HepG2 (cell line): ENCODE results near the gene AKAIN1. TPM values are rescaled to one million over a fixed set of nuclear protein-coding genes. Genes with fewer than 3 reads are reported as not detected.
A peak's percentile ranks its signal among the peaks of the same experiment; 100 is the strongest.

Source experiments
- DNMT3B ChIP-seq: conservative IDR thresholded peaks from 2 replicates; pipeline ENCODE4 v1.6.1; 2016; ENCODE audit warnings: missing biosample characterization, control low read depth
- HIVEP1 ChIP-seq: sonication (generic); formaldehyde crosslinking; IDR thresholded peaks from 2 replicates; pipeline ENCODE4 v1.4.0; 2020; ENCODE audit warnings: mild to moderate bottlenecking, missing genetic modification reagents
- KDM2A ChIP-seq: sonication (generic); formaldehyde crosslinking; IDR thresholded peaks from 2 replicates; pipeline ENCODE4 v1.4.0; 2020; ENCODE audit warnings: low read depth, missing genetic modification reagents, borderline replicate concordance
- NR2F6 ChIP-seq, 2 experiments: IDR thresholded peaks; 2 replicates each; pipeline ENCODE4 v1.6.1; 2016; ENCODE audit warnings: antibody characterized with exemption in 1 of 2, mild to moderate bottlenecking in 1 of 2
- SNAPC2 ChIP-seq: sonication (generic); formaldehyde crosslinking; IDR thresholded peaks from 2 replicates; pipeline ENCODE4 v1.8.1; 2022; ENCODE audit warnings: mild to moderate bottlenecking, missing genetic modification reagents
- SOX5 ChIP-seq: IDR thresholded peaks from 2 replicates; pipeline ENCODE4 v1.6.1; 2016; ENCODE audit warnings: borderline replicate concordance
- TMF1 ChIP-seq: sonication (generic); formaldehyde crosslinking; IDR thresholded peaks from 2 replicates; pipeline ENCODE4 v1.8.1; 2022; ENCODE audit warnings: low read depth, missing genetic modification reagents
- U2AF1 ChIP-seq: fragments of 200-400 bp; formaldehyde crosslinking; optimal IDR thresholded peaks from 2 replicates; pipeline ENCODE3; 2017; ENCODE audit warnings: mild to moderate bottlenecking, low read depth, low read length
- ZBTB7B ChIP-seq: sonication (generic); formaldehyde crosslinking; IDR thresholded peaks from 2 replicates; pipeline ENCODE4 v1.4.0; 2020; ENCODE audit warnings: missing genetic modification reagents
- ZC3H13 ChIP-seq: sonication (generic); formaldehyde crosslinking; IDR thresholded peaks from 2 replicates; pipeline ENCODE4 v1.8.1; 2023; ENCODE audit warnings: mild to moderate bottlenecking, missing genetic modification reagents, moderate library complexity
- ZFP36L1 ChIP-seq: sonication (generic); formaldehyde crosslinking; IDR thresholded peaks from 2 replicates; pipeline ENCODE4 v1.8.0; 2022; ENCODE audit warnings: mild to moderate bottlenecking, missing genetic modification reagents, moderate library complexity
- ZNF253 ChIP-seq: sonication (generic); formaldehyde crosslinking; IDR thresholded peaks from 2 replicates; pipeline ENCODE4 v1.8.0; 2022; ENCODE audit warnings: mild to moderate bottlenecking, missing genetic modification reagents, borderline replicate concordance
- ZNF282 ChIP-seq: fragments of 450-650 bp; IDR thresholded peaks from 2 replicates; pipeline ENCODE4 v1.6.1; 2018; ENCODE audit not compliant: partially characterized antibody
- ZNF382 ChIP-seq: sonication (generic); formaldehyde crosslinking; IDR thresholded peaks from 2 replicates; pipeline ENCODE4 v1.5.0; 2020; ENCODE audit warnings: missing genetic modification reagents, mild to moderate bottlenecking, borderline replicate concordance
- ZNF781 ChIP-seq: sonication (generic); formaldehyde crosslinking; IDR thresholded peaks from 2 replicates; pipeline ENCODE4 v1.5.1; 2020; ENCODE audit warnings: borderline replicate concordance, mild to moderate bottlenecking, missing genetic modification reagents; ENCODE audit errors: not compliant biosample characterization
- polyA plus RNA-seq, 8 experiments: library from polyadenylated mRNA; depleted of rRNA in 3 of 8; stranded (reverse) in 7 of 8; unstranded in 1 of 8; fragments of >200 nt; fragmentation: Illumina TruSeq in 4 of 8; extraction: Trizol in 4 of 8; gene quantifications; 2 replicates each; pipeline versions ENCODE4 v1.2.1 to v1.2.3, GENCODE V29; 2011 to 2016; ENCODE audit warnings: low read depth in 4 of 8, missing spikeins in 1 of 8, mixed read lengths in 1 of 8; ENCODE audit not compliant: insufficient read depth in 1 of 8
- total RNA-seq, 5 experiments: library from RNA; depleted of rRNA; stranded (reverse); fragments of >200 nt; fragmentation: Illumina TruSeq; extraction: Trizol; gene quantifications; 2 replicates each; pipeline ENCODE4 v1.2.3, GENCODE V29; 2016; ENCODE audit warnings: low read depth in 1 of 5
- TF ChIP-seq, protein P1 (sequence below): sonication (generic); formaldehyde crosslinking; IDR thresholded peaks from 2 replicates; pipeline ENCODE4 v1.4.0; 2020; ENCODE audit warnings: missing genetic modification reagents
- TF ChIP-seq, protein P2 (sequence below): sonication (generic); formaldehyde crosslinking; IDR thresholded peaks from 2 replicates; pipeline ENCODE4 v1.4.0; 2020; ENCODE audit warnings: missing genetic modification reagents, mild to moderate bottlenecking, borderline replicate concordance
- TF ChIP-seq, protein P3 (sequence below): sonication (generic); formaldehyde crosslinking; IDR thresholded peaks from 2 replicates; pipeline ENCODE4 v1.5.1; 2020; ENCODE audit warnings: mild to moderate bottlenecking, missing genetic modification reagents, borderline replicate concordance
- TF ChIP-seq, protein P4 (sequence below): fragments of 450-650 bp; IDR thresholded peaks from 2 replicates; pipeline ENCODE4 v1.6.1; 2016
- TF ChIP-seq, protein P5 (sequence below): IDR thresholded peaks from 2 replicates; pipeline ENCODE4 v1.6.1; 2016; ENCODE audit warnings: low read depth

AKAIN1 gene
- total and polyA plus RNA-seq, 2 of the 13 experiments (the other 11 are each of a cell fraction or from before 2014, with no cell fraction given), result not detected

DNA sequence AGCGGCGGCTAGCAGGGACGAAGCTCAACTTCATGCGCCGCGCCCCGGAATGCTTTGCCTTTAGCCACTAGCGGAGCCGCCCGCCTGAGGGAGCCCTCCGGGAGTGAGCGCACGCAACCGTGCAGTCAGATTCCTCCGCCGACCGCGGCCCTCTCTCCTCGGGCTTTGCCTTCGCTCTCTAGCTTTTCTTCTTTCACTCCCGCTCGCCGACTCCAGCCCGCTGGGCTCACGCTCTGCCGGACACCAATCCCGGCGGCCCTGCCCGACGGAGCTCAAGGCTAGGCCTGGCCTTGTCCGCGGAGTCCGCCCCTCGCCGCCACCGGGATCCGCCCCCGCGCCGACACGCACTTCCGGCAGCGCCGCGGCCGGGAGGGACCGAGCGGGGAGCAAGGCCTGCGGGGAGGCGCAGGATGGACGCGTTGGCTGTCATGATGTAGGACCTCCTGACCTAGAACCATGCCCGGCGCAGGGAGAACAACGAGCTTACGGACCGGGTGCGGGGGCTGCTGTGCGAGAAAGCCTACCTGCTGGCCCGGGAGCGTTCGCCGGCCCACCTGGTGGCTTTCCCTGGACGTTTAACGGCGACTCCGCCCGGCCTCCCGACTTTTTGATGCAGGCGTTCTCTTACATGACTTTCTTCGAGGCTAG, 40.8 kb upstream of the AKAIN1 start (continued):
- TF ChIP-seq, protein P1, sequence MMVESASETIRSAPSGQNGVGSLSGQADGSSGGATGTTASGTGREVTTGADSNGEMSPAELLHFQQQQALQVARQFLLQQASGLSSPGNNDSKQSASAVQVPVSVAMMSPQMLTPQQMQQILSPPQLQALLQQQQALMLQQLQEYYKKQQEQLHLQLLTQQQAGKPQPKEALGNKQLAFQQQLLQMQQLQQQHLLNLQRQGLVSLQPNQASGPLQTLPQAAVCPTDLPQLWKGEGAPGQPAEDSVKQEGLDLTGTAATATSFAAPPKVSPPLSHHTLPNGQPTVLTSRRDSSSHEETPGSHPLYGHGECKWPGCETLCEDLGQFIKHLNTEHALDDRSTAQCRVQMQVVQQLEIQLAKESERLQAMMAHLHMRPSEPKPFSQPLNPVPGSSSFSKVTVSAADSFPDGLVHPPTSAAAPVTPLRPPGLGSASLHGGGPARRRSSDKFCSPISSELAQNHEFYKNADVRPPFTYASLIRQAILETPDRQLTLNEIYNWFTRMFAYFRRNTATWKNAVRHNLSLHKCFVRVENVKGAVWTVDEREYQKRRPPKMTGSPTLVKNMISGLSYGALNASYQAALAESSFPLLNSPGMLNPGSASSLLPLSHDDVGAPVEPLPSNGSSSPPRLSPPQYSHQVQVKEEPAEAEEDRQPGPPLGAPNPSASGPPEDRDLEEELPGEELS (CRISPR knock-in tag), result peak; percentile 58; the same call in 1 of the 2 replicates
- TF ChIP-seq SOX5 (no peak), ZBTB7B (CRISPR knock-in tag) (0 out of 2 replicates have a peak, but pooled peaks have one; percentile 41), SNAPC2 (peak; percentile 37; the same call in 1 of the 2 replicates), KDM2A (peak; percentile 85), TMF1 (peak; percentile 94), ZFP36L1 (peak; percentile 75; the same call in 1 of the 2 replicates), HIVEP1 (CRISPR knock-in tag) (no peak), U2AF1 (no peak), ZNF282 (no peak), ZNF253 (CRISPR knock-in tag) (no peak; the same call in 1 of the 2 replicates), NR2F6 (IDR thresholded peaks at IDR 0.05) (no peak), NR2F6 (CRISPR knock-in tag; IDR thresholded peaks at IDR 0.05) (no peak), DNMT3B (CRISPR knock-in tag) (no peak), ZNF781 (CRISPR knock-in tag) (no peak), ZC3H13 (peak; percentile 91), ZNF382 (no peak)
- TF ChIP-seq, protein P2, sequence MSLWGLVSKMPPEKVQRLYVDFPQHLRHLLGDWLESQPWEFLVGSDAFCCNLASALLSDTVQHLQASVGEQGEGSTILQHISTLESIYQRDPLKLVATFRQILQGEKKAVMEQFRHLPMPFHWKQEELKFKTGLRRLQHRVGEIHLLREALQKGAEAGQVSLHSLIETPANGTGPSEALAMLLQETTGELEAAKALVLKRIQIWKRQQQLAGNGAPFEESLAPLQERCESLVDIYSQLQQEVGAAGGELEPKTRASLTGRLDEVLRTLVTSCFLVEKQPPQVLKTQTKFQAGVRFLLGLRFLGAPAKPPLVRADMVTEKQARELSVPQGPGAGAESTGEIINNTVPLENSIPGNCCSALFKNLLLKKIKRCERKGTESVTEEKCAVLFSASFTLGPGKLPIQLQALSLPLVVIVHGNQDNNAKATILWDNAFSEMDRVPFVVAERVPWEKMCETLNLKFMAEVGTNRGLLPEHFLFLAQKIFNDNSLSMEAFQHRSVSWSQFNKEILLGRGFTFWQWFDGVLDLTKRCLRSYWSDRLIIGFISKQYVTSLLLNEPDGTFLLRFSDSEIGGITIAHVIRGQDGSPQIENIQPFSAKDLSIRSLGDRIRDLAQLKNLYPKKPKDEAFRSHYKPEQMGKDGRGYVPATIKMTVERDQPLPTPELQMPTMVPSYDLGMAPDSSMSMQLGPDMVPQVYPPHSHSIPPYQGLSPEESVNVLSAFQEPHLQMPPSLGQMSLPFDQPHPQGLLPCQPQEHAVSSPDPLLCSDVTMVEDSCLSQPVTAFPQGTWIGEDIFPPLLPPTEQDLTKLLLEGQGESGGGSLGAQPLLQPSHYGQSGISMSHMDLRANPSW, result peak; percentile 71; the same call in 1 of the 2 replicates
- TF ChIP-seq, protein P3, sequence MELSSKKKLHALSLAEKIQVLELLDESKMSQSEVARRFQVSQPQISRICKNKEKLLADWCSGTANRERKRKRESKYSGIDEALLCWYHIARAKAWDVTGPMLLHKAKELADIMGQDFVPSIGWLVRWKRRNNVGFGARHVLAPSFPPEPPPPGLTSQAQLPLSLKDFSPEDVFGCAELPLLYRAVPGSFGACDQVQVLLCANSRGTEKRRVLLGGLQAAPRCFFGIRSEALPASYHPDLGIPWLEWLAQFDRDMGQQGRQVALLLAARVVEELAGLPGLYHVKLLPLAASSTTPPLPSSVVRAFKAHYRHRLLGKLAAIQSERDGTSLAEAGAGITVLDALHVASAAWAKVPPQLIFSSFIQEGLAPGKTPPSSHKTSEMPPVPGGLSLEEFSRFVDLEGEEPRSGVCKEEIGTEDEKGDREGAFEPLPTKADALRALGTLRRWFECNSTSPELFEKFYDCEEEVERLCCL, result no peak
- TF ChIP-seq, protein P4, sequence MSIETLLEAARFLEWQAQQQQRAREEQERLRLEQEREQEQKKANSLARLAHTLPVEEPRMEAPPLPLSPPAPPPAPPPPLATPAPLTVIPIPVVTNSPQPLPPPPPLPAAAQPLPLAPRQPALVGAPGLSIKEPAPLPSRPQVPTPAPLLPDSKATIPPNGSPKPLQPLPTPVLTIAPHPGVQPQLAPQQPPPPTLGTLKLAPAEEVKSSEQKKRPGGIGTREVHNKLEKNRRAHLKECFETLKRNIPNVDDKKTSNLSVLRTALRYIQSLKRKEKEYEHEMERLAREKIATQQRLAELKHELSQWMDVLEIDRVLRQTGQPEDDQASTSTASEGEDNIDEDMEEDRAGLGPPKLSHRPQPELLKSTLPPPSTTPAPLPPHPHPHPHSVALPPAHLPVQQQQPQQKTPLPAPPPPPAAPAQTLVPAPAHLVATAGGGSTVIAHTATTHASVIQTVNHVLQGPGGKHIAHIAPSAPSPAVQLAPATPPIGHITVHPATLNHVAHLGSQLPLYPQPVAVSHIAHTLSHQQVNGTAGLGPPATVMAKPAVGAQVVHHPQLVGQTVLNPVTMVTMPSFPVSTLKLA, result peak; percentile 36; the same call in 1 of the 2 replicates
- TF ChIP-seq, protein P5, sequence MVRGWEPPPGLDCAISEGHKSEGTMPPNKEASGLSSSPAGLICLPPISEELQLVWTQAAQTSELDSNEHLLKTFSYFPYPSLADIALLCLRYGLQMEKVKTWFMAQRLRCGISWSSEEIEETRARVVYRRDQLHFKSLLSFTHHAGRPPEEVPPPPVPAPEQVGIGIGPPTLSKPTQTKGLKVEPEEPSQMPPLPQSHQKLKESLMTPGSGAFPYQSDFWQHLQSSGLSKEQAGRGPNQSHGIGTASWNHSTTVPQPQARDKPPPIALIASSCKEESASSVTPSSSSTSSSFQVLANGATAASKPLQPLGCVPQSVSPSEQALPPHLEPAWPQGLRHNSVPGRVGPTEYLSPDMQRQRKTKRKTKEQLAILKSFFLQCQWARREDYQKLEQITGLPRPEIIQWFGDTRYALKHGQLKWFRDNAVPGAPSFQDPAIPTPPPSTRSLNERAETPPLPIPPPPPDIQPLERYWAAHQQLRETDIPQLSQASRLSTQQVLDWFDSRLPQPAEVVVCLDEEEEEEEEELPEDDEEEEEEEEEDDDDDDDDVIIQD (CRISPR knock-in tag), result no peak
